GM19238 (cell line): ENCODE results near the gene TLCD3A.
"Not testable (repeated sequence)": the region's sequence is repeated elsewhere in the genome, so short reads cannot be mapped to it uniquely, and the experiment has no call there.

Experiments used
- DNase-seq: peaks from one replicate; pipeline ENCODE4 v3.0.0; 2011; ENCODE audit warnings: low spot score; ENCODE audit not compliant: insufficient read length

TLCD3A gene

DNA sequence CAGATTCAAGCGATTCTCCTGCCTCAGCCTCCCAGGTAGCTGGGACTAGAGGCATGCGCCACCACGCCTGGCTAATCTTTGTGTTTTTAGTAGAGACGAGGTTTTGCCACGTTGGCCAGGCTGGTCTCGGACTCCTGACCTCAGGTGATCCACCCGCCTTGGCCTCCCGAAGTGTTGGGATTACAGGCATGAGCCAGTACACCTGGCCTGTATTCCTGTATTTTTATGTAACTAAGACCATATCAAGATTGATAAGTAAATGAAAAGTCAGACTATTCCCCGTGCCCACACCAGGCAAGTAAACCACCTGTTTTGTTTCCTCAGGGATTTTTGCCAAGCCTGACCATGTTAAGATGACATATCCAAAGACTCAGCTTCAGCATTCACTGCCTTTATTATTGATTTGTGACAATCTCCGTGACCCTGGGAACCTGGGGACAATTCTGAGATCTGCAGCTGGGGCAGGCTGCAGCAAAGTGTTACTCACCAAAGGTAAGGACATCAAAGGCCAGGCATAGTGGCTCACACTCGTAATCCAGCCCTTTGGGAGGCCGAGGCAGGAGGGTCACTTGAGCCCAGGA, 55.3 kb downstream of the TLCD3A start:
- no peak for DNase-seq

GRCh38 chr17:788551-788950, 56.2 kb downstream of the TLCD3A start:
- DNase-seq, result no peak

DNA sequence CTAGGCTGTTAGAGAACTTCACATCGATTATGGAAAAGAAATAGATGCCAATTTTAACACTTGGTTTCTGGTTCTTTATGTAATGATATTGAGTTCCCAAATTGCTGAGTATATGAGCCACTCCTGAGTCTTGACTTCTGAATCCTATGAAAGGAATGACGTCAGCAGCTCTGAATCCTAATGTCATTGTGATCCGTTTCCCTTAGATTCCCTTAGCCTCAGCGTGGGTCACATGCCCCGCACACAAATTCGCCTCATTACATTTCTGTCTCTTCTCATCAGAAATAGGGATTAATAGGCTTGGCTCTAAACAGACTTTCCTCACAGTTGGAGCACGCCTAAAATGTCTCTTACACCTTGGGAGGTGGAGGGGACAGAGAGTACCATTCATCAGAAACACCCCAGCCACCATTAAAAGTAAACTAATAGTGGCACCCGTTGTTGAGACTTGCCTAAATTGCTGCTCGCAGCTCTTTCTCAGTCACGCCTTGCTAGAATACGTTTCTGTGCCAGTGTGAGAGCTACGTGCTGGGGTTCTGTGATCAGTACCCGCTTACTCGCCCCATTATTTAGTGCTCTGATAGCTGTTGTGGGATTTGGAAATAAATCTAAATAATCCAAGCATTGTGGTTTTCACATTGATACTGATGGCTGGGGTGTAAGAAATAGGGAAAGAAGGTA, 56.9 kb downstream of the TLCD3A start:
- no peak for DNase-seq

GRCh38 chr17:789931-790873, 57.8 kb downstream of the TLCD3A start:
- DNase-seq, result not testable (repeated sequence)

- DNase-seq, result not testable (repeated sequence)
Observed at GRCh38 chr17:790874-791247, 58.5 kb downstream of the TLCD3A start.

DNA sequence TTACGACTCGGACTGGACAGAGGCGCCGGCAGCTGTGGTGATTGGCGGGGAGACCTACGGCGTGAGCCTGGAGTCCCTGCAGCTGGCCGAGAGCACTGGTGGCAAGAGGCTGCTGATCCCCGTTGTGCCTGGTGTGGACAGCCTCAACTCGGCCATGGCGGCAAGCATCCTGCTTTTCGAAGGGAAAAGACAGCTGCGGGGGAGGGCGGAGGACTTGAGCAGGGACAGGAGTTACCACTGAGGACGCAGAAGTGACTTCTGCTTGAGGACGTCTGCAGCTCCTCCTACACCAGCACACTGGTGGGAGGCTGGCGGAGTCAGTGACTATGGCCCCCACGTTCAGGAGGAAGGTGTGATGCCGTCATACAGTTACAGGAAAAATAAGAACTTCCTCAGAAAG, 59.4 kb downstream of the TLCD3A start:
- DNase-seq, result no peak

DNA sequence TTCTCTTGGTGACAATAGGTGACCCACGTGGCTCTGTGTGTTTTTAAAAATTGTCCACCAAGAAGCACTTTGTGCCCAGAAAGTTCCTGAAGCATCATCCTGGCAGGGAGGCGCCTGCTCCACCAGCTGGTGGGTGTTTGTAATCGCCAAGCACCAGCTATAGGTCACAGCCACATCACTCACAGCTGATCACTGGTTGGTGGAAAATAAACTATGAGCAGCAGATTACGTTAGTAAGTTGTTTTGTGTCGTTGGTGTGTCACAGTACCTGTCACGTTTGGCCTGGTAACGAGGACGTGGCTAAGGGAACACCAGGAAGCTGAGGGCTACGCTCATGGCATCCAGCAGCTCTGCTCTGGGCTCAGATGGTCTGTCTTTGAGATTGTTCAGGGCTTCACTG, 59.9 kb downstream of the TLCD3A start:
- no peak for DNase-seq
